Endothelial cell of umbilical vein (primary cell): ENCODE results near the gene HMGN1. TPM values are rescaled to one million over a fixed set of nuclear protein-coding genes. Genes with fewer than 3 reads are reported as not detected.

Experiments used
- BruUV-seq: library from RNA; stranded (reverse); fragments of 400-500 nt; replicated peaks from 2 replicates; lab custom pipeline; 2021; lab: Mats Ljungman, UMichigan
- CTCF ChIA-PET: fragments of 300-600, 350-600 bp; sonication (Branson Sonifier 250); formaldehyde crosslinking; loops from one replicate; lab custom pipeline; 2021; ENCODE audit warnings: antibody characterized with exemption, inconsistent platforms; lab: Charles Lee
- POLR2A ChIA-PET: fragments of 300-600, 350-600 bp; sonication (Branson Sonifier 250); formaldehyde crosslinking; loops from one replicate; lab custom pipeline; 2021; ENCODE audit warnings: antibody characterized with exemption, inconsistent platforms; lab: Charles Lee
- DNase-seq: peaks from one replicate; pipeline ENCODE4 v3.0.0-alpha.2; 2011; ENCODE audit warnings: low read depth, low spot score
- FAIRE-seq: peaks from 2 replicates; lab custom pipeline; 2011; peaks lifted over from hg19 to GRCh38; lab: Jason Lieb, UNC
- H2AFZ ChIP-seq: 2 replicates; pipeline ENCODE4 v1.6.0; 2012; ENCODE audit warnings: low read depth, low read length, control low read depth, inconsistent platforms
- H3K27ac ChIP-seq: 2 replicates; pipeline ENCODE4 v1.5.1; 2011; ENCODE audit warnings: low read depth, mild to moderate bottlenecking, control low read depth, low read length, moderate library complexity; ENCODE audit not compliant: insufficient read depth
- H3K27me3 ChIP-seq, 2 experiments: 2 replicates each; pipeline versions ENCODE4 v1.6.0 to v1.6.1; 2011; ENCODE audit warnings: low read length in 2 of 2, mixed read lengths in 1 of 2; ENCODE audit not compliant: control insufficient read depth in 2 of 2, insufficient read depth in 2 of 2
- H3K36me3 ChIP-seq, 2 experiments: 2 replicates in 1 of 2; 3 replicates in 1 of 2; pipeline ENCODE4 v1.5.1; 2011; ENCODE audit warnings: low read length in 2 of 2, mild to moderate bottlenecking in 1 of 2, moderate library complexity in 1 of 2; ENCODE audit not compliant: control insufficient read depth in 2 of 2, insufficient read depth in 2 of 2; ENCODE audit errors: extremely low read depth in 1 of 2
- H3K4me1 ChIP-seq: 3 replicates; pipeline ENCODE4 v1.5.1; 2011; ENCODE audit warnings: mild to moderate bottlenecking, low read length; ENCODE audit not compliant: control insufficient read depth, insufficient read depth; ENCODE audit errors: extremely low read depth
- H3K4me2 ChIP-seq: 2 replicates; pipeline ENCODE4 v1.6.1; 2011; ENCODE audit warnings: low read length, control low read depth, mixed read lengths; ENCODE audit not compliant: insufficient read depth
- H3K4me3 ChIP-seq, 3 experiments: fragments of 200-600 bp in 1 of 3; sonication (generic), shearing (Covaris generic) in 1 of 3; replicated peaks in 1 of 3; 2 replicates each; pipeline ENCODE4 v1.5.1; 2011 to 2016; ENCODE audit warnings: control low read depth in 3 of 3, low read length in 3 of 3, mild to moderate bottlenecking in 2 of 3, inconsistent platforms in 1 of 3, low read depth in 1 of 3, moderate library complexity in 1 of 3; ENCODE audit not compliant: insufficient read depth in 1 of 3
- H3K79me2 ChIP-seq: 2 replicates; pipeline ENCODE4 v1.6.0; 2012; ENCODE audit warnings: low read length, inconsistent platforms; ENCODE audit not compliant: control insufficient read depth, insufficient read depth
- H3K9ac ChIP-seq: replicated peaks from 2 replicates; pipeline ENCODE3; 2011; ENCODE audit warnings: low read length, control low read depth; ENCODE audit not compliant: insufficient read depth; ENCODE audit errors: extremely low read depth
- H3K9me1 ChIP-seq: replicated peaks from 3 replicates; pipeline ENCODE4 v1.6.0; 2011; ENCODE audit warnings: mild to moderate bottlenecking, low read length; ENCODE audit not compliant: control insufficient read depth, insufficient read depth; ENCODE audit errors: extremely low read depth
- H3K9me3 ChIP-seq: replicated peaks from 2 replicates; pipeline ENCODE4 v1.5.1; 2012; ENCODE audit warnings: low read length, inconsistent platforms; ENCODE audit not compliant: control insufficient read depth, insufficient read depth
- H4K20me1 ChIP-seq: replicated peaks from 2 replicates; pipeline ENCODE3; 2011; ENCODE audit warnings: mild to moderate bottlenecking, low read length; ENCODE audit not compliant: control insufficient read depth, insufficient read depth; ENCODE audit errors: extremely low read depth
- EZH2 ChIP-seq: IDR thresholded peaks from 2 replicates; pipeline ENCODE4 v1.6.1; 2012; ENCODE audit warnings: borderline replicate concordance, low read depth, mild to moderate bottlenecking, moderate library complexity, low read length, inconsistent platforms; ENCODE audit not compliant: severe bottlenecking
- FOS ChIP-seq: IDR thresholded peaks from 2 replicates; pipeline ENCODE4 v1.6.1; 2011; ENCODE audit warnings: mild to moderate bottlenecking, low read length, moderate library complexity, borderline replicate concordance; ENCODE audit not compliant: insufficient read depth
- GATA2 ChIP-seq: IDR thresholded peaks from 2 replicates; pipeline ENCODE4 v1.7.0; 2011; ENCODE audit warnings: low read depth, mild to moderate bottlenecking, moderate library complexity, mixed read lengths, low read length; ENCODE audit not compliant: insufficient read length, insufficient read depth
- JUN ChIP-seq: IDR thresholded peaks from 2 replicates; pipeline ENCODE4 v1.6.1; 2011; ENCODE audit warnings: borderline replicate concordance, low read depth; ENCODE audit not compliant: insufficient read length, insufficient read depth
- MYC ChIP-seq: IDR thresholded peaks from one replicate; pipeline ENCODE4 v1.6.1; 2011; ENCODE audit warnings: mild to moderate bottlenecking, low read depth, low read length
- POLR2A ChIP-seq: IDR thresholded peaks from 2 replicates; pipeline ENCODE4 v1.6.1; 2012; ENCODE audit warnings: low read depth, mild to moderate bottlenecking, control low read depth, low read length
- POLR2AphosphoS5 ChIP-seq: IDR thresholded peaks from 2 replicates; pipeline ENCODE4 v1.6.1; 2012; ENCODE audit warnings: low read depth, mild to moderate bottlenecking, control low read depth, low read length, moderate library complexity; ENCODE audit not compliant: insufficient read depth
- dilution Hi-C: fragments of 300-500 bp; cut with MboI; formaldehyde crosslinking; loops from one replicate; pipeline ENCODE4 v1.15.0; 2019; ENCODE audit warnings: low sequenced_read_pairs; ENCODE audit not compliant: extremely low pct_ligation_motif_present
- intact Hi-C: fragments of 100-400 bp; cut with micrococcal nuclease; formaldehyde crosslinking; loops from one replicate; pipeline ENCODE4 v1.10.0; 2022
- polyA plus RNA-seq, 4 experiments: library from polyadenylated mRNA; depleted of rRNA in 3 of 4; stranded (reverse) in 3 of 4; unstranded in 1 of 4; fragments of >200 nt; gene quantifications; 2 replicates each; pipeline versions ENCODE4 v1.2.1 to v1.2.3, GENCODE V29; 2011 to 2012; ENCODE audit warnings: missing spikeins in 1 of 4
- total RNA-seq: library from RNA; stranded (reverse); gene quantifications from 2 replicates; pipeline ENCODE4 v1.2.3, GENCODE V29; 2021
- TF ChIP-seq, protein P1 (sequence below): IDR thresholded peaks from 2 replicates; pipeline ENCODE4 v1.6.1; 2011; ENCODE audit not compliant: insufficient read depth, insufficient read length
- TF ChIP-seq, protein P2 (sequence below), 2 donors: IDR thresholded peaks; 1 replicate in 1 of 2; 2 replicates in 1 of 2; pipeline ENCODE4 v1.5.1; 2011; ENCODE audit warnings: low read length in 2 of 2, mild to moderate bottlenecking in 2 of 2, moderate library complexity in 2 of 2, control low read depth in 1 of 2, inconsistent platforms in 1 of 2, low read depth in 1 of 2; ENCODE audit not compliant: insufficient read depth in 1 of 2; ENCODE audit errors: extremely low read depth in 1 of 2

Gene HMGN1
- total and polyA plus RNA-seq, 2 donors (not counting 3 experiments of a cell fraction or from before 2014, with no cell fraction given): 162 to 360 TPM

DNA sequence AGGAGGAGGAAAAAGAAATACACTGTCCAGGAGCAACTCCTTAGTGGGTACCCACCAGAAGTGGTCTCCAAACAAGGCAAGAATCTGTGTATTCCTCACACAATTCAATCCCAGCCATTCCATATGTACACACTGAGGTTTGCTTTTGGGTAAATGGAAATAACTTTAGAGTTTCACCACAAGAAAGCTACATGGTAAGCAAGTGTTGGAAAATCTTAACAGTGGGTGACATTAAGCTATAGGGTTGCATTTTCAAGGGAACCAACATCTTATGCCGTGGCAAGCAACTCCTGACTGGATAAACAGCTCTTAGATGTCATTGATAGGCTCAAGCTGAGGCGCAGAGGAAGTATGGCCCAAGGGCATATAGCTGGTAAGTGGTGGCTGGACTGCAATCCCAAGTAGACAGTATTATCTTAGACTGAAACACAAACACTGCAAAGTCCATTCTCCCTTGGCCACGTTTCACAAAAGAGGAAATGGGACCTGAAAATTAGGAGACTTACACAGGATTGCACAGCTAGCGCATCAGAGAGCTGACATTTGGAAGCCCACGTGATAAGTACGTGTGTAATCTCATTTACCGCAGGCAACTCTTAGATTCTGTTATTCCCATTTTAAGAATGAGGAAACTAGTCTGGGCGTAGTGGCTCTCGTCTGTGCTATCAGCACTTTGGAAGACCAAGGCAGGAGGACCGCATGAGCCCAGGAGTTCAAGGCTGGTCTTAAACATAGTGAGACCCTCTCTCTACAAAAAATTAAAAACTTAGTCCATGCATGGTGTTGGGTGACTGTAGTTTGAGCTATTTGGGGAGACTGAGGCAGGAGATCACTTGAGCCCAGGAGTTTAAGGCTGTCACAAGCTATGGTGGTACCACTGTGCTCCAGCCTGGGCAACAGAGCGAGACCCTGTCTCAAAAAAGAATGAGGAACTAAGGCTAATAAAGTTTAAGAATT lies 31.5 kb downstream of the HMGN1 start:
- Histone ChIP-seq H3K27ac (no peak overlapping the region), H4K20me1 (no peaks in the 10 kb centered on the region), H3K79me2 (no peaks in the 10 kb centered on the region), H3K9ac (no peak overlapping the region), H3K27me3 (peaks cover 4% of the 10 kb centered on the region in 2 experiments), H3K9me3 (no peaks in the 10 kb centered on the region), H2AFZ (no peak overlapping the region), H3K4me1 (peaks cover 7% of the 10 kb centered on the region), H3K36me3 (no peaks in the 10 kb centered on the region), H3K4me2 (no peak overlapping the region), H3K9me1 (no peaks in the 10 kb centered on the region), H3K4me3 (no peak overlapping the region)
- POLR2A ChIA-PET: interaction anchor here (1.3 kb wide), 1 partner anchor 63 kb away, joined by 3 read pairs; a partner anchor contains a TSS
- FAIRE-seq (no peak), DNase-seq (no peak)
- intact Hi-C loops (no loop called here), dilution Hi-C loops (no loop called here)
- no peak for TF ChIP-seq GATA2
- TF ChIP-seq POLR2AphosphoS5: no peak
- TF ChIP-seq EZH2: no peak
- TF ChIP-seq, protein P1, sequence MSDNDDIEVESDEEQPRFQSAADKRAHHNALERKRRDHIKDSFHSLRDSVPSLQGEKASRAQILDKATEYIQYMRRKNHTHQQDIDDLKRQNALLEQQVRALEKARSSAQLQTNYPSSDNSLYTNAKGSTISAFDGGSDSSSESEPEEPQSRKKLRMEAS: no peak
- TF ChIP-seq MYC: no peak
- CTCF ChIA-PET: interaction anchor here (0.9 kb wide), 2 partner anchors 12 to 82 kb away, joined by 3 to 4 read pairs; no protein-coding TSS in a partner anchor
- no TSS peak for BruUV-seq

DNA sequence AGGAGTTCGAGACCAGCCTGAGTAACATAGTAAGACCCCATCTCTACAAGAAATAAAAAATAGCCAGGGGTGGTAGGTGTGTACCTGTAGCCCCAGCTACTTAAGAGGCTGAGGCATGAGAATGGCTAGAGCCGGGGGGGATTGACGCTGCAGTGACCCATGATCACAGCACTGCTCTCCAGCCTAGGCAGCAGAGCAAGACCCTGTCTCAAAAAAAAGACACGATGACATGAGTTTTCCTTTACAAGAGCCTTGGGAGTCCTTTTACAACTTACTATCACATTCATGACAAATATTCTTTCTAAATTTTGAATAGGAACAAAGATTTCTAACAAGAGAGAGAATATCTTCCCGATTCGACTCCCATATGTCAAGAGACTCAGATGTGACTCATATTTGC lies 32.2 kb downstream of the HMGN1 start:
- H3K9me3 ChIP-seq: no peaks in the 10 kb centered on the region
- H2AFZ ChIP-seq: no peak overlapping the region
- H3K4me3 ChIP-seq: no peak overlapping the region
- TF ChIP-seq, protein P2, sequence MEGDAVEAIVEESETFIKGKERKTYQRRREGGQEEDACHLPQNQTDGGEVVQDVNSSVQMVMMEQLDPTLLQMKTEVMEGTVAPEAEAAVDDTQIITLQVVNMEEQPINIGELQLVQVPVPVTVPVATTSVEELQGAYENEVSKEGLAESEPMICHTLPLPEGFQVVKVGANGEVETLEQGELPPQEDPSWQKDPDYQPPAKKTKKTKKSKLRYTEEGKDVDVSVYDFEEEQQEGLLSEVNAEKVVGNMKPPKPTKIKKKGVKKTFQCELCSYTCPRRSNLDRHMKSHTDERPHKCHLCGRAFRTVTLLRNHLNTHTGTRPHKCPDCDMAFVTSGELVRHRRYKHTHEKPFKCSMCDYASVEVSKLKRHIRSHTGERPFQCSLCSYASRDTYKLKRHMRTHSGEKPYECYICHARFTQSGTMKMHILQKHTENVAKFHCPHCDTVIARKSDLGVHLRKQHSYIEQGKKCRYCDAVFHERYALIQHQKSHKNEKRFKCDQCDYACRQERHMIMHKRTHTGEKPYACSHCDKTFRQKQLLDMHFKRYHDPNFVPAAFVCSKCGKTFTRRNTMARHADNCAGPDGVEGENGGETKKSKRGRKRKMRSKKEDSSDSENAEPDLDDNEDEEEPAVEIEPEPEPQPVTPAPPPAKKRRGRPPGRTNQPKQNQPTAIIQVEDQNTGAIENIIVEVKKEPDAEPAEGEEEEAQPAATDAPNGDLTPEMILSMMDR (IDR thresholded peaks at IDR 0.05; ENCODE audit: extremely low read depth in 1 of 2, insufficient read depth in 1 of 2, low read depth in 1 of 2, low read length in 2 of 2): no peak
- TF ChIP-seq FOS (no peak), POLR2A (no peak), JUN (no peak), EZH2 (no peak), POLR2AphosphoS5 (no peak), GATA2 (no peak), MYC (no peak)
- TF ChIP-seq, protein P1: no peak
- ChIA-PET CTCF (interaction anchor here (0.9 kb wide), 1 partner anchor 83 kb away, joined by 3 read pairs; no protein-coding TSS in a partner anchor), POLR2A (interaction anchor here (1.3 kb wide), 1 partner anchor 64 kb away, joined by 3 read pairs; a partner anchor contains a TSS)
- H3K4me1 ChIP-seq: peaks cover 11% of the 10 kb centered on the region
- dilution Hi-C loops: no loop called here
- no peak overlapping the region for H3K9ac ChIP-seq
- DNase-seq (no peak), FAIRE-seq (no peak)
- no peak overlapping the region for H3K4me2 ChIP-seq
- BruUV-seq: no TSS peak
- no peaks in the 10 kb centered on the region for H3K9me1 ChIP-seq
- H4K20me1 ChIP-seq: no peaks in the 10 kb centered on the region
- intact Hi-C loops: no loop called here
- no peak overlapping the region for H3K27ac ChIP-seq
- H3K27me3 ChIP-seq: peaks cover 4% of the 10 kb centered on the region in 2 experiments
- H3K79me2 ChIP-seq: peaks cover 3% of the 10 kb centered on the region
- H3K36me3 ChIP-seq: no peaks in the 10 kb centered on the region
